ENCODE results near the gene TGFBR3L. TPM values are rescaled to one million over a fixed set of nuclear protein-coding genes. Genes with fewer than 3 reads are reported as not detected.

Gene TGFBR3L
- total and polyA plus RNA-seq, 2 of the 13 experiments (the other 11 are each of a cell fraction or from before 2014, with no cell fraction given): 0.20 to 1.0 TPM

- TF ChIP-seq AKAP8 (CRISPR knock-in tag; IDR thresholded peaks at IDR 0.05) (peak; percentile 63; the same call in 1 of the 2 replicates), GMEB1 (CRISPR knock-in tag; IDR thresholded peaks at IDR 0.05; ENCODE audit: borderline replicate concordance) (no peak), ZEB1 (IDR thresholded peaks at IDR 0.05; ENCODE audit: insufficient replicate concordance, low read depth) (peak; percentile 22), HMGXB4 (CRISPR knock-in tag; IDR thresholded peaks at IDR 0.05; ENCODE audit: borderline replicate concordance in 1 of 2, low read depth in 1 of 2) (0 out of 4 replicates have a peak, but pooled peaks of 1 of the 2 experiments have one; percentile 32), ZNF256 (CRISPR knock-in tag; conservative IDR thresholded peaks at IDR 0.05) (no peak), PATZ1 (CRISPR knock-in tag; IDR thresholded peaks at IDR 0.05) (peak; percentile 28; the same call in 1 of the 2 replicates), ZNF766 (CRISPR knock-in tag; IDR thresholded peaks at IDR 0.05; ENCODE audit: borderline replicate concordance) (no peak), ZNF777 (CRISPR knock-in tag; IDR thresholded peaks at IDR 0.05) (0 out of 2 replicates have a peak, but pooled peaks have one; percentile 36), ZFP90 (CRISPR knock-in tag; IDR thresholded peaks at IDR 0.05; ENCODE audit: borderline replicate concordance) (0 out of 2 replicates have a peak, but pooled peaks have one; percentile 21), KDM3A (CRISPR knock-in tag; IDR thresholded peaks at IDR 0.05; ENCODE audit: low read depth) (no peak), SKIL (CRISPR knock-in tag; IDR thresholded peaks at IDR 0.05; ENCODE audit: borderline replicate concordance) (no peak), HINFP (CRISPR knock-in tag; IDR thresholded peaks at IDR 0.05; ENCODE audit: low read depth) (peak; percentile 100), ZBTB7B (CRISPR knock-in tag; IDR thresholded peaks at IDR 0.05) (0 out of 2 replicates have a peak, but pooled peaks have one; percentile 57), ZNF770 (CRISPR knock-in tag; IDR thresholded peaks at IDR 0.05) (peak; percentile 47; the same call in 1 of the 2 replicates), ZSCAN21 (CRISPR knock-in tag; IDR thresholded peaks at IDR 0.05; ENCODE audit: borderline replicate concordance) (0 out of 2 replicates have a peak, but pooled peaks have one; percentile 37)
These were observed 40.3 kb upstream of the TGFBR3L start, which contains the start of gene PRR36 (continued) for GRCh38 chr19:7874076-7874896.

Measured in HepG2 (cell line).